GM21526 (cell line): ENCODE results near the gene RPS28.
"Not testable (repeated sequence)": the region's sequence is repeated elsewhere in the genome, so short reads cannot be mapped to it uniquely, and the experiment has no call there.

Experiments used
- ATAC-seq: cut with Tn5 transposase; IDR thresholded peaks from one replicate; pipeline ENCODE4 v1.9.1; 2021; ENCODE audit warnings: moderate library complexity; ENCODE audit not compliant: unreplicated experiment, low FRiP score

The RPS28 gene

DNA sequence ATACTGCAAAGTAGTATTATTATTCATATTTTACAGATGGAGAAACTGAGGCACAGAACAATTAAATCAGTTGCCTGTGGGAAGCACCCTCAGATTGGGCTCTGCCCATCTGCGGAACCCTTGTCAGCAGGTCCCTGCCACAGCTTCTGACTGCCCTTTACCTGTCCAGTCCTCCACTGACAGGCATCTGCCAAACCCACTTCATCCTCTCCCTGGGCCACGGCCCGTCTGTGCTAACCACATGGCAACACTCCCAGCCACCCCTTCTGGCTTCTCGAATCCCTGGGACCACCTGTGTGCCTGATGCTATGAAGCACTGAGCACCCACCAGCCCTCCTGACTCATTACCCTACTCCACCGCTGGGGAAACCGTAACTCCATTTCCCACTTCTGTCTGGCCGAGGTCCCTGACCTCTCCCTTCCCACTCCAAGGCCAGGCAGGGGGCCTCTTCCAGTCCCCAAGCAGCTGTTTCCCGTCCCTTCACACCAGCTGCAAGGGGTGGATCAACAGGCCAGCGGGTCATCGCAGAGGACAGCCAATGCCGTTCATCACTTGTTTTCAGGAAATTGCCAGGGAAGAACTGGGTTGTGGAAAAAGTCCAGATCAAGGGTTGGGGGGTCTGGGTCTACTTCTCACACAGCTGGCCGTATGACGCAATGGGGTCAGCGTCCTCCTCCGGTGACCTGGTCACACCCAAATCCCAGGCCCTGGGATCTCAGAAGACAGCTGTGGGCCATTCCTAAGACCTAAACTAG, 19.2 kb downstream of the RPS28 start:
- no peak for ATAC-seq

DNA sequence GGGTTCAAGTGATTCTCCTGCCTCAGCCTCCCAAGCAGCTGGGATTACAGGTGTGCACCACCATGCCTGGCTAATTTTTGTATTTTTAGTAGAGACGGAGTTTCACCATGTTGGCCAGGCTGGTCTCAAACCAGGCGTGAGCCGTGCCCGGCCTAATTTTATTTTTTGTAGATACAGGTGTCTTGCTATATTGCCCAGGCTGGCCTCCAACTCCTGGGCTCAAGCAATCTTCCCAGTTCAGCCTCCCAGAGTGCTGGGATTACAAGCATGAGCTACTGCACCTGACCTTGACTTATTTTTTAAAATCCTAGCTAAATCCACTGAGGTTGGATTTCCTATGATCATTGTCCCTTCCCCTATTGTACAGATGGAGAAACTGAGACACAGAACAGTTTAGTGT, 20.2 kb downstream of the RPS28 start:
- not testable (repeated sequence) for ATAC-seq

DNA sequence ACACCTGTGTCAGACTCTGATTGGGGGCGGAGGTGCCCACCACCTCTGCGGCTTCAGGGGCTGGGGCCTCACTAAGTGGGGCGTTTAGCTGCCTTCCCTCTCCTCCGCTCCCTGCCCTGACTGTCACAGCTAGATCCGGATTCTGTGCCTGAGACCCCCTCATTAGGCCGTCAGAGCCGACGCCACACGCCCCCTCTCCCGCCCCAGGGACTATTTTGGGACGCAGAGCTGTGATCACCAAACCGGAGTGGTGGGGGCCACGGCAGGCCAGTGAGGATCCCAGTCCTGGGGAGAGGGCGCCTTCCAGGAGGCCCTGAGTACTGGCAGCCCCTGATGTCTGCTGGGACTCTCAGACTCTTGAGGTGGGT, 21.0 kb downstream of the RPS28 start:
- no peak for ATAC-seq

DNA sequence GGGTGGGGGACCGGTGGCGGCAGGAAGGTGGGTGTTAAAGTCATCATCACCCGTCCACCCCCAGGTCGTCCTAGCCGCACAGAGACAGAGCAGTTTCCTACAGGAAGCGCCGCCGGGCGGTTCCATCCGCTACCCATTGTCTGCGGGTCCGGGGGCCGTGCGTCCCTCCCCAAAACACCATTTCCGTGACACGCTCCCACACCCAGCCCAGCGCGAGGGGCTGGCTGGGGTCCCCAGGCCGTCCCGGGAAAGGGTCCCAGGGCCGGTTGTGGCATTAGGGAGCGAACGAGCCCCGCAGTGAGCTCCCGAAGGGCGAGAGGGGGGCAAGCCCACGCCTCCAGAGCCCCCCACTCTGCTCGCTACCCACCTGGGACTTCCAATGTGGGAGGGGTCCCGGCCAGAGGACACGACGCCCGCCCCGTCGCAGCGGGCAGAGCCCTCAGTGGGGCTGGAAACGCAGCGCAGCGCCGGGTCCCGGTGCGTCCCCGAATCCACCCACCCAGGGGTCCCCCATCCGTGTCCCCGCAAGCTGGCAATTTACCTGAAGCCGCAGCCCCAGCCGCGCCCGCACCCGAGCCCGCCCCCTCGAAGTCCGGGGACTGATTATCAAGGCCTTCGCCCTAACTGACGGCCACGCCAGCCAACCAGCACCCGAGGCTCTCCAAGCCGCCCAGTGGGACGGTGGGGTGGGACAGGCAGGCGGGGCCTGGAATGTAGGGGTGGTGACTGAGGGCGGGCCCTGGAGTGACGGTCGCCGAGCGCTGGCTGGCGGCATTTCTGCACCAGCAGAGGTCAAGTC, 21.6 kb downstream of the RPS28 start, which contains the start of gene KANK3:
Gene KANK3 (minus strand): TSS at position 579 of the 799 bp plus-strand sequence. CDS start 5,434 bp downstream, outside the sequence.
- ATAC-seq, result peak; percentile 73

DNA sequence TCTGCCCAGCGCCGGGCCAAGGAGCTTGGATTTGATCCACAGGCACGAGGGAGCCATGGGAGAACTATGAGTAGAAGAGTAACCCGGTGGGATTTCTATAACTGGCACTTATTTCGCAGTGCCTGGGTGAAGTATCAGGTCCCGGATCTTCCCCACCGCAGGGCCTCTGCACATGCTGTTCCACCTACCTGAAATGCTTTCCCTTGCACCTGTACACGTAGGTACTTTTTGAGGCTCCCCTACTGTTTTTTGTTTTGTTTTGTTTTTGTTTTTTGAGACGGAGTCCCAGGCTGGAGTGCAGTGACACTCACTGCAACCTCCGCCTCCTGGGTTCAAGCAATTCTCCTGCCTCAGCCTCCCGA, 22.2 kb downstream of the RPS28 start:
- no peak for ATAC-seq

DNA sequence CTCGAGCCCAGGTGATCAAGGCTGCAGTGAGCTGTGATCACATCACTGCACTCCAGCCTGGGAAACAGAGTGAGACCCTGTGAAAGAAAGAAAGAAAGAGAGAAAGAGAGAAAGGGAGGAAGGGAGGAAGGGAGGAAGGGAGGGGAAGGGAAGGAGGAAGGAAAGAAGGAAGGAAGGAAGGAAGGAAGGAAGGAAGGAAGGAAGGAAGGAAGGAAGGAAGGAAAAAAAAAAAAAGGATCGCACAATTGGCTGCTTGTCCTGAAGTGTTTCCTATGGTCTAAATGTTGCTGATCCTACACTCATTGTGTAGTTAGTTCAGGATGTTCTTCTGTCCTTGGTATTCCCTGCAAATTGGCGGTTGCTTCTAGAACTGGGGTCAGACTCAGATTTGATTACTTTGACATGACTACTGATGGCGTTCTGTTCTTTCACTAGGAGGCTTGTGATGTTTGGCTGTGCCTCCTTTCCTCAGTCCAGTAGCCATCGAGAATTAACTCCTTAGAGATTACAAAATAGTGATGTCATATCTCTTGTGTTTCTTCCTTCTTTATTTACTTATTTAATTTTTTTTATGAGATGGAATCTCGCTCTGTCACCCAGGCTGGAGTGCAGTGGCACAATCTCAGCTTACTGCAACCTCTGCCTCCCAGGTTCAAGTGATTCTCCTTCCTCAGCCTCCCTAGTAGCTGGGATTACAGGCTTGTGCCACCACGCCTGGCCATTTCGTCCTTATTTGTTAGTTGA, 28.5 kb downstream of the RPS28 start:
- not testable (repeated sequence) for ATAC-seq

DNA sequence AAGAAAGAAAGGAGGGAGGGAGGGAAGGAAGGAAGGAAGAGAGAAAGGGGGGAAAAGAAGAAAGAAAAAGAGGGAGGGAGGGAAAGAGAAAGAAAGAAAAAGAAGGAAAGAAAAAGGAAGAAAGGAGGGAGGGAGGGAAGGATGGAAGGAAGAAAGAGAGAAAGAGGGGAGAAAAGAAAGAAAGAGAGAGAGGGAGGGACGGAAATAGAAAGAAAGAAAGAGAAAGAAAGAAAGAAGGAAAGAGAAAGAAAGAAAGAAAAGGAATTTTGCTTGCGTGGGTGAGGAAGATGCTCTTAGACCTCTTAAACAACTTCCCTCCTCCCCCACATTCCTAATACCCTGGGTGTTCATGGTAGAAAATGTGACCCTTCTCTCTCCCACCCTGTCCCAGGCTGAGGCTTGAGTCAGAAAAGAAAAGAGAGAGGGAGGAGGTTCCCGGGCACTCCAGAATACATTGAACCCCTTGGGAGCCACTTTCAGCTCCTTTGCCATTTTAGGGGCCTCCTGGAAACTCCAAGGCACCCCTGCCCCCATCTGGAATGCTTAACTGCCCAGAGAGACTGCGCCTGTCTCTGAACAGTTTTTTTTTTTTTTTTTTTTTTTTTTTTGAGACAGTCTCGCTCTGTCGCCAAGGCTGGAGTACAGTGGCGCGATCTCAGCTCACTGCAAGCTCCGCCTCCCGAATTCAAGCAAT, 31.0 kb downstream of the RPS28 start:
- no peak for ATAC-seq

DNA sequence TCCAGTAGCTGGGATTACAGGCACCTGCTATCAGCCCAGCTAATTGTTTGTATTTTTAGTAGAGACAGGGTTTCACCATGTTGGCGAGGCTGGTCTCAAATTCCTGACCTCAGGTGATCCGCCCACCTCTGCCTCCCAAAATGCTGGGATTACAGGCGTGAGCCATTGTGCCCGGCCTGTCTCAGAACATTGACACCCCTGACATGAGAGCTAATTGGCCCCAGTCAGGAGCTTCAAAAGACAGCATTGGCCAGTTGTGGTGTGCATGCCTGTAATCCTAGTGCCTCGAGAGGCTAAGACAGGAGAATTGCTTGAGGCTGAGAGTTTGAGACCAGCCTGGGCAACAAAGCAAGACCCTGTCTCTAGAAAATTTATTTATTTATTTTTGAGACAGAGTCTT, 31.5 kb downstream of the RPS28 start:
- ATAC-seq, result not testable (repeated sequence)

DNA sequence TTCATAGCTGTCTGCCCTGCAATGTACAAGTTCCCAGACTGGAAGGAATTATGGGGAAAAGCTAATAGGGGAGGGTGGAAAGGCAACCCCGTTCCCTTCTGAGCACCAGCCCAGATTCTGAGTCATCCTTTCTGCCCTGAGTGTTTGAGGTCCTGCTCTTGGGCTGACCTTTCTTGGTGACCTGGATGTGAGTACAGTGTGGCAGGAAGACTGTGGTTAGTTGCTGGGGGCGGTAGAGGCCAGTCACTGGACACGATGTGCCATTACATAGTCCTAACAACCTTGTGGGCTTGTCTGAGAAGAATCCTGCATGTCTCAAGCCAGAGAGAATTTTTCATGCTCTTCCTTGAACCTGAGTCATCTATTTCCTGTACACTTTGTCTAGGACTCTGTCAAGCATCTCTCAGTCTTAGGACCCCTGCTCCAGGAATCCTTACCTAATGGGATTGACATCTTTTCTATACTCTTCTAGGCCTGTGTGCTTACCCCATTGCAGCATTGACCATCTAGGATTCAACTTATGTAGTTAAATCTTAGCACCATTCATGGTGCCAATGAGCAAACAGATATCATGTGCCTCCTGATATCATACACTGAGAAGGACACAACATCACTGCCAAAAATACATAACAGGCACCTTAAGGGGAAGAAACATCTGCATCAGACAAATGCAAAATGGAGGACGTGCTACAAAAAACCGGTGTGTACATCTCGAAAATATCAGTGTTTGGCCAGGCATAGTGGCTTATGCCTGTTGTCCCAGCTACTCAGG, 34.5 kb downstream of the RPS28 start:
- no peak for ATAC-seq

DNA sequence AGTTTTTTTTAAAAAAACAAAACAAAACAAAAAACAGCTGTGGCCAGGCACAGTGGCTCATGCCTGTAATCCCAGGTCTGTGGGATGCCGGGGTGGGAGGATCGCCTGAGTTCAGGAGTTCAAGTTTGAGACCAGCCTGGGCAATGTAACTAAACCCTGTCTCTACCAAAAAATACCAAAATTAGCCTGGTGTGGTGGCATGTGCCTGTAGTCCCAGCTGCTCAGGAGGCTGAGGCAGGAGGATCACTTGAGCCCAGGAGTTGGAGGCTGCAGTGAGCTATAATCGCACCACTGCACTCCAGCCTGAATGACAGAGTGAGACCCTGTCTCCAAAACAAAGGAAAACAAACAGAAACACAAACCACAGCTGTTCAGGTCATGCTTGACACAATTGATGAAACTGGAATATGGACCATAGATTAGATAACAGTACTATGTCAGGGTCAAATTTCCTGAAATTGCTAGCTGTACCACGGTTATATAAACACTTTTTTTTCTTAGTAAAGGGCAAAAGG, 35.8 kb downstream of the RPS28 start:
- no peak for ATAC-seq

DNA sequence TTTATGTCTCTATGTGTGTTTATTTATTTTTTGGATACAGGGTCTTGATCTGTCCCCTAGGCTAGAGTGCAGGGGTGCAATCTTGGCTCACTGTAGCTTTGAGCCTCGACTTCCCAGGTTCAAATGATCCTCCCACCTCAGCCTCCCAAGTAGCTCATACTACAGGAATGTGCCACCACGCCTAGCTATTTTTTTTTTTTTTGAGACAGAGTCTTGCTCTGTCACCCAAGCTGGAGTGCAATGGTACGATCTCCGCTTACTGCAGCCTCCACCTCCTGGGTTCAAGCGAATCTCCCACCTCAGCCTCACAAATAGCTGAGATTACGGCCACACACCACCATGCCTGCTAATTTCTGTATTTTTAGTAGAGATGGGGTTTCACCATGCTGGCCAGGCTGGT, 37.7 kb downstream of the RPS28 start:
- ATAC-seq, result no peak

DNA sequence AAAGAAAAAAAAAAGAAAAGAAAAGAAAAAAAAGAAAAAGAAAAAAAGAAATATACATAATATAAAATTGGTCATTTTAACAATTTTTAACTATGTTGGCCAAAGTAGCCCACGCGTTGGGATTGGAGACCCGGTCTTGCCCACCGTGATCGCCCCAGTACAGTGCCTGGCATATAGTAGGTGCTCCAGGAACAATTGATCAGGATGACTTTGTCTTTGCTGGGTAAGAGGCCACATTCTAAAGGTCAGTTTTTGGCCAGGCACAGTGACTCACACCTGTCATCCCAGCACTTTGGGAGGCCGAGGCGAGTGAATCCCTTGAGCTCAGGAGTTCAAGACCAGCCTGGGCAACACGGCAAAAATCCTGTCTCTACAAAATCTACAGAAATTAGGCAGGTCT, 38.9 kb downstream of the RPS28 start:
- no peak for ATAC-seq

DNA sequence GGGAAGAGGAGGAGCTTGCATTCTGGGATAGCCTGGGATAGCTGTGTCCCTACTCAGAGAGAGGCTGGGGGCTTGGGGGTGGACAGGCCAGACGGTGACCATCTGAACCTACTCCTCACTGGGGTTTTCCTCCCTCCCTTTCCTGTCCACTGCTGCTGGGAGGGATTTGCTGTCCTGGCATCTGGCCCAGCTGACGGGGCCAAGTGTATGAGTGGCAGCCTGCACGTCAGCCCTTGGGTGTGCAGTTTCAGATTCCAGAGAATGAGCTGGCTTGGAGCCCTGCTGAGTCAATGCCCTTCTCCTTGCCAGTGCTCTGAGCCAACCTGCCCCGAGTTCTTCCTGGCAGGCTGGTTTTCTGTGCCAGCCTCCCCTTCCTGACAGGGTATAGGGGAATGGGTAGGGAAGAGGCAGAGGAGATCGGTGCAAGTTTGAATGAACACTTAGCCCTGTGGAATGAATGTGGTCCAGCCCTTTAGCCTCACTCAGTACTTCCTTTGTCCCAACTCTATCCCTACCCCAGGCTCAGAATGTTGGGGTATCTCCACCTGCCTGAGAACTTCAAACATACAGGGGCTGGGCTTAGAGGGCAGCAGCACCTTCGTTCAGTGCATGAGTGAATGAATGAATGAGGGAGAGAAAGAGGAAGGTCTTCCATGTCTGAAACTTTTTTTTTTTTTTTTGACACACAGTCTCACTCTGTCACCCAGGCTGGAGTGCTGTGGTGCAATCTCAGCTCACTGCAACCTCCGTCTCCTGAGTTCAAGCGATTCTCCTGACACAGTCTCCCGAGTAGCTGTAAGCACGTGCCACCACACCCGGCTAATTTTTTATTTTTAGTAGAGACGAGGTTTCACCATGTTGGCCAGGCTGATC, 40.9 kb downstream of the RPS28 start:
- ATAC-seq, result no peak

DNA sequence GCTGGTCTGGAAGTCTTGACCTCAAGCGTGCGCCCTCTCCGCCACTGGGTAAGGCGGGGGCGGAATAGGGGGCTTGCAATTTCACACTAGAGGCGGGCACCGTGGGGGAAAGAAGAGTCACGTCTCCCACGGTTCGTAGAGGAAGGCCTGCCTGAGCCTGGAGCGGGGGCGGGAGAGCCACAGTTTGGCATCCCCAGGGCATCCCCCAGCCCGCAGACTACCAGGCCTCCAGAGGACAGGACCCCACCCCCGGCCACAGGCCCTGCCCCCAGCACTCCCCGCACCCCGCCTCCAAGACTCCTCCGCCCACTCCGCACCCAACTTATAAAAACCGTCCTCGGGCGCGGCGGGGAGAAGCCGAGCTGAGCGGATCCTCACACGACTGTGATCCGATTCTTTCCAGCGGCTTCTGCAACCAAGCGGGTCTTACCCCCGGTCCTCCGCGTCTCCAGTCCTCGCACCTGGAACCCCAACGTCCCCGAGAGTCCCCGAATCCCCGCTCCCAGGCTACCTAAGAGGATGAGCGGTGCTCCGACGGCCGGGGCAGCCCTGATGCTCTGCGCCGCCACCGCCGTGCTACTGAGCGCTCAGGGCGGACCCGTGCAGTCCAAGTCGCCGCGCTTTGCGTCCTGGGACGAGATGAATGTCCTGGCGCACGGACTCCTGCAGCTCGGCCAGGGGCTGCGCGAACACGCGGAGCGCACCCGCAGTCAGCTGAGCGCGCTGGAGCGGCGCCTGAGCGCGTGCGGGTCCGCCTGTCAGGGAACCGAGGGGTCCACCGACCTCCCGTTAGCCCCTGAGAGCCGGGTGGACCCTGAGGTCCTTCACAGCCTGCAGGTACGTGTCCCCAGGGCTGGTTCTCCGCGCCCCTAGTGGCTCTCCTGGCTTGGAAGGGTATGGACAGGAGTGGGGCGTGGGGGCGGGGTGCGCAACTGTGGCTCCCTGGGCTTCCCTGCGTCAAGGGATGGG, 42.8 kb downstream of the RPS28 start, which contains the start of gene ANGPTL4:
Gene ANGPTL4 (plus strand): TSS at position 353 of the 969 bp plus-strand sequence. CDS start 167 bp downstream, at position 520.
- ATAC-seq, result no peak

DNA sequence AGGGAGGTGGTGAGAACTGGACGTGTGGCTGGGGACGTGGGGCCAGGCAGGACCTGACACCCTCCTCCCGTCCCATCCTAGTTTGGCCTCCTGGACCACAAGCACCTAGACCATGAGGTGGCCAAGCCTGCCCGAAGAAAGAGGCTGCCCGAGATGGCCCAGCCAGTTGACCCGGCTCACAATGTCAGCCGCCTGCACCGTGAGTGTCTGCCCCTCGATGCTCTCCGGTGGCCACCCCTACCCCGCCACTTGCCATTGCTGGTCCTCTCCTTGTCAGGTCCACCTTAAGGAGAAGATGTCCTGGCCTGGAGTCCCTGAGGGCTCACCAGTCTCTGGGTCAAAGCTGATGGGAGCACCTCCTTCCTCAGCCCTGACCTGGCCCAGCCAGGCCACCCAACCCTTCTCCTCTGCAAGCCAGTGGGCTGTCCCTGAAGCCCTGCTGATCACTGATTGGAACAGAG, 44.9 kb downstream of the RPS28 start:
- no peak for ATAC-seq

DNA sequence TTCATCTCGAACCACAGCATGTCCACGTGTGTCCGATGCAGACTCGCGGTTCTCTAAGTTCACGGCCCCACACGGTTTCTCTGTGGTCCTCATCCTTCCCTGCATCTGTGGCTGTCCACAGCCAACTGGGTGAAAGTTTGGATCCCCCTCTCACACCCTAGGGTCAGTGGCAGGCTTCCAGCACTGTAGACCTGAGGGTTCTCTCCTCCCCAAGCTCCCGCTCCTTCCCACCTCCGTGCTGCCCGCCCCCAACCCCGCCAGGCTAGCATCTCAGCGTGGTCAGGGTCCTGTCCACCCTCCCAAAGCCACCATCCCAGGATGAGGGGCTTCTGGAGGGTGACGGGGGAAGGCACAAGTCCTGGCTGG, 45.6 kb downstream of the RPS28 start:
- no peak for ATAC-seq

DNA sequence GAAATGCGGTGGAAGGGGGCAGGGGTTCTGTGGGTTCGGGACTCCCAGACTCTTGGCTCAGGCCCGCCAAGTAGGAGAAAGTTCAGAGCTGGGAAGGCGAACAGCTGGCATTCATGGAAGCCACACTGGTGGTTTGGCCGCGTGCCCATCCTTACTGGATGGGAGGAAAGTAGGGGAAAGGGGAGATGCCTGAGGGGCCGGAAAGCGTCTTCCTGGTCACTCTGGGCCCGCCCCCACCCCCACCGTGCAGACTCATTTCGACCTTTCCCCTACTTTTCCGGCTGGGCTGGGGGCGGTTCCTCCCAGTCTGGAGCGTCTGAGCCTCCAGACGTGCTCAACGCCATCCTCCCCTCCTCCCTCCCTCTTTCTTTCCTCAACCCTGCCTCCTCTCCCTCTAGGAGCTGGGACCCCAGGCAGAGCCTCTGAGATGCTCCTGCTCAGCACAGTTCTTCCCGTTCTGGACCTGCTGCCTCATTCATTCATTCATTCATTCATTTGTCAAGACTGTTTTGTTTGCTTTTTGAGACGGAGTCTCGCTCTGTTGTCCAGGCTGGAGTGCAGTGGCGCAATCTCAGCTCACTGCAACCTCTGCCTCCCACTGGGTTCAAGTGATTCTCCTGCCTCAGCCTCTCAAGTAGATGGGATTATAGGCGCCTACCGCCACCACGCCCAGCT, 46.2 kb downstream of the RPS28 start:
- ATAC-seq, result no peak
